PC-9 (cell line): Measurements from ENCODE around the gene ABLIM1. TPM values are rescaled to one million over a fixed set of nuclear protein-coding genes. Genes with fewer than 3 reads are reported as not detected.
A peak's percentile ranks its signal among the peaks of the same experiment; 100 is the strongest.

ENCODE experiments used
- BruUV-seq: library from RNA; stranded (reverse); fragments of 400-500 nt; replicated peaks from 2 replicates; lab custom pipeline; 2021; lab: Mats Ljungman, UMichigan
- CTCF ChIA-PET: fragments of 300-600 bp; sonication (Branson Sonifier 250); formaldehyde crosslinking; loops from one replicate; lab custom pipeline; 2022; ENCODE audit warnings: antibody characterized with exemption; lab: Charles Lee
- POLR2A ChIA-PET: fragments of 300-600 bp; sonication (Branson Sonifier 250); formaldehyde crosslinking; loops from one replicate; lab custom pipeline; 2022; ENCODE audit warnings: antibody characterized with exemption; ENCODE audit not compliant: unreplicated experiment; lab: Charles Lee
- DNase-seq, 2 experiments: peaks; one replicate each; pipeline versions ENCODE4 v3.0.0 to v3.0.0-alpha.2; 2015 to 2022; ENCODE audit warnings: mixed read lengths in 1 of 2
- H2AFZ ChIP-seq: fragments of 200-600 bp; sonication (generic); 2 replicates; pipeline ENCODE4 v1.8.1; 2017; ENCODE audit warnings: antibody characterized with exemption
- H3F3A ChIP-seq: fragments of 200-600 bp; sonication (generic); 2 replicates; pipeline ENCODE4 v1.8.1; 2017; ENCODE audit warnings: antibody characterized with exemption, mild to moderate bottlenecking, low read depth; ENCODE audit not compliant: insufficient read depth
- H3K27ac ChIP-seq: fragments of 200-600 bp; sonication (generic); 2 replicates; pipeline ENCODE4 v1.6.1; 2016; ENCODE audit warnings: mixed run types
- H3K27me3 ChIP-seq: fragments of 200-600 bp; sonication (generic); 2 replicates; pipeline ENCODE4 v1.6.1; 2016; ENCODE audit warnings: low read depth, mixed run types; ENCODE audit not compliant: insufficient read depth
- H3K36me3 ChIP-seq: fragments of 200-600 bp; sonication (generic); 2 replicates; pipeline ENCODE4 v1.6.1; 2016; ENCODE audit warnings: low read depth, mixed run types
- H3K4me1 ChIP-seq: fragments of 200-600 bp; sonication (generic); replicated peaks from 2 replicates; pipeline ENCODE4 v1.6.1; 2016; ENCODE audit warnings: mixed run types; ENCODE audit not compliant: insufficient read depth
- H3K4me2 ChIP-seq: fragments of 200-600 bp; sonication (generic); 2 replicates; pipeline ENCODE4 v1.6.1; 2017; ENCODE audit warnings: mixed run types
- H3K4me3 ChIP-seq: fragments of 200-600 bp; sonication (generic); 2 replicates; pipeline ENCODE4 v1.6.1; 2016; ENCODE audit warnings: mixed run types
- H3K79me2 ChIP-seq: fragments of 200-600 bp; sonication (generic); 2 replicates; pipeline ENCODE4 v1.6.1; 2017; ENCODE audit warnings: low read depth, mixed run types
- H3K9me2 ChIP-seq: fragments of 200-600 bp; sonication (generic); 2 replicates; pipeline ENCODE4 v1.8.1; 2017; ENCODE audit warnings: mild to moderate bottlenecking; ENCODE audit not compliant: insufficient read depth
- H3K9me3 ChIP-seq: fragments of 200-600 bp; sonication (generic); 2 replicates; pipeline ENCODE4 v1.8.1; 2016; ENCODE audit warnings: low read depth; ENCODE audit not compliant: insufficient read depth
- H4K20me1 ChIP-seq: fragments of 200-600 bp; sonication (generic); 2 replicates; pipeline ENCODE4 v1.8.1; 2017; ENCODE audit not compliant: insufficient read depth
- CTCF ChIP-seq: fragments of 200-600 bp; sonication (generic); conservative IDR thresholded peaks from 2 replicates; pipeline ENCODE4 v1.6.1; 2017; ENCODE audit warnings: mixed run types, antibody characterized with exemption, mild to moderate bottlenecking, moderate library complexity
- EZH2 ChIP-seq: fragments of 200-600 bp; sonication (generic); IDR thresholded peaks from 2 replicates; pipeline ENCODE4 v1.8.0; 2017; ENCODE audit warnings: antibody characterized with exemption, low read depth
- intact Hi-C: fragments of 100-400 bp; cut with micrococcal nuclease; formaldehyde crosslinking; loops from one replicate; pipeline ENCODE4 v1.10.0; 2022; ENCODE audit not compliant: unreplicated experiment
- total RNA-seq: library from RNA; stranded (reverse); gene quantifications from 2 replicates; pipeline ENCODE4 v1.2.3, GENCODE V29; 2021

The ABLIM1 gene
- total RNA-seq, 1 experiment from 2014 or later: 68.7 TPM

- H3K4me1 ChIP-seq: peaks cover 42% of the 10 kb centered on the region
- POLR2A ChIA-PET: no interaction called here
Observed at GRCh38 chr10:114694752-114695151, 36.7 kb upstream of the ABLIM1 start.

GRCh38 chr10:114694062-114694461 lies 36.0 kb upstream of the ABLIM1 start:
- no peak overlapping the region for H3K4me2 ChIP-seq
- H3K9me2 ChIP-seq: no peaks in the 10 kb centered on the region
- peaks cover 42% of the 10 kb centered on the region for H3K4me1 ChIP-seq
- no peaks in the 10 kb centered on the region for H3K79me2 ChIP-seq
- no peak overlapping the region for H2AFZ ChIP-seq
- H3K4me3 ChIP-seq: no peak overlapping the region
- TF ChIP-seq EZH2: no peak
- no peak for TF ChIP-seq CTCF
- peaks cover 30% of the 10 kb centered on the region for H3F3A ChIP-seq
- no peak for DNase-seq
- H3K27me3 ChIP-seq: no peaks in the 10 kb centered on the region
- ChIA-PET POLR2A (no interaction called here), CTCF (interaction anchor here (0.6 kb wide), 1 partner anchor 155 kb away, joined by 5 read pairs; no protein-coding TSS in a partner anchor)
- no peaks in the 10 kb centered on the region for H3K9me3 ChIP-seq
- no peaks in the 10 kb centered on the region for H4K20me1 ChIP-seq
- no peak overlapping the region for H3K27ac ChIP-seq
- intact Hi-C loops: no loop called here
- no peaks in the 10 kb centered on the region for H3K36me3 ChIP-seq
- BruUV-seq: no TSS peak

More at GRCh38 chr10:114694752-114695151, 36.7 kb upstream of the ABLIM1 start:
- Histone ChIP-seq H3K27me3 (no peaks in the 10 kb centered on the region), H3K36me3 (no peaks in the 10 kb centered on the region), H3K9me2 (no peaks in the 10 kb centered on the region), H3K27ac (no peak overlapping the region), H4K20me1 (no peaks in the 10 kb centered on the region), H3F3A (peaks cover 32% of the 10 kb centered on the region), H3K79me2 (no peaks in the 10 kb centered on the region), H2AFZ (no peak overlapping the region), H3K4me2 (no peak overlapping the region), H3K4me3 (no peak overlapping the region), H3K9me3 (no peaks in the 10 kb centered on the region)
- intact Hi-C loops: no loop called here
- no peak for DNase-seq
- CTCF ChIA-PET: no interaction called here
- no TSS peak for BruUV-seq
- TF ChIP-seq CTCF (peak; percentile 49), EZH2 (no peak)

GRCh38 chr10:114691442-114691941 lies 33.4 kb upstream of the ABLIM1 start:
- peaks cover 20% of the 10 kb centered on the region for H3K4me1 ChIP-seq
- H3K4me2 ChIP-seq: peak overlapping the region; percentile 40
- peaks cover 21% of the 10 kb centered on the region; the same call in 1 of the 2 replicates for H3F3A ChIP-seq
- H3K36me3 ChIP-seq: no peaks in the 10 kb centered on the region
- BruUV-seq: no TSS peak
- TF ChIP-seq CTCF (no peak), EZH2 (no peak)
- intact Hi-C loops: no loop called here
- H3K9me2 ChIP-seq: no peaks in the 10 kb centered on the region
- ChIA-PET POLR2A (no interaction called here), CTCF (interaction anchor here (0.5 kb wide), 1 partner anchor 204 kb away, joined by 7 read pairs; no protein-coding TSS in a partner anchor)
- no peaks in the 10 kb centered on the region for H3K79me2 ChIP-seq
- DNase-seq: peak in 1 of 2 experiments; percentile 61
- no peaks in the 10 kb centered on the region for H3K9me3 ChIP-seq
- no peak overlapping the region for H3K4me3 ChIP-seq
- H3K27ac ChIP-seq: no peak overlapping the region; the same call in 1 of the 2 replicates
- no peaks in the 10 kb centered on the region for H3K27me3 ChIP-seq
- H2AFZ ChIP-seq: no peak overlapping the region
- no peaks in the 10 kb centered on the region for H4K20me1 ChIP-seq
